ENCODE results near the gene GABRG3. TPM values are rescaled to one million over a fixed set of nuclear protein-coding genes. Genes with fewer than 3 reads are reported as not detected.

The GABRG3 gene
- total RNA-seq, 1 experiment from 2014 or later: 0.15 TPM

DNA sequence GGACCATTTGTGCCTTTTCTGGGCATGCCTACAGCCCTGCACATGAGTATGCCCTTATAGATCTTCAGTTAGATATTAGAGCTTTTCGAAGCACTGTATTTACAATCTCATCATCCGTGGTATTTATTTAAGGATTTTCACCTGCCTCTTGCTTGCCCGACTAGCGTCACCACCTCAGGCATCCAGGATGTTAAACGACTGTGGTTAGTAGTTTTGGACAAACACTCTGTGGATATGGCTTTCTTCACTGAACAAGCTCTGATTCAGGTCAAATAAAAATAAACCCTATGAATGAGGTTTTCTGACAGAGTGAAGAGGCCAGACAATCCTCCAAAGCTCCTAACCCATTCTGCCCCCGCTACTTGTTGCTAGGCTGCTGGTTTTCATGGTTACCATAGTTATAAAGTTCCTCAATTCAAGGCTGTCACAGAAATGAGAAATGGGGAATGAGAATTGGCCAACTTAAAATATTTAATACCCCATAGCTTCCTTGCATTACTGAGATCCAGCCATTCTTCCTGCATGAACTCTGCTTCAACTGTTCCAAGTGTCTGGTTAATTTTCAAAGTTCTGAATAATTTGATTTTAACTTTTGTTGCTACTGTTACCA is 440.1 kb downstream of the GABRG3 start:
- Histone ChIP-seq H2BK5ac (ENCODE audit: insufficient read length, low read length) (no peak overlapping the region), H3K14ac (ENCODE audit: insufficient read depth, low read length) (no peak overlapping the region), H3K23me2 (ENCODE audit: insufficient read length, low read depth, low read length, poor library complexity, severe bottlenecking) (no peaks in the 10 kb centered on the region), H3K27ac (ENCODE audit: insufficient read length, low read depth, low read length) (no peak overlapping the region), H2BK15ac (ENCODE audit: low read depth, low read length) (no peak overlapping the region), H3K4me1 (ENCODE audit: insufficient read depth, low read length) (peaks cover 2% of the 10 kb centered on the region; the same call in 1 of the 2 replicates), H4K5ac (ENCODE audit: insufficient read length, low read depth, low read length) (no peak overlapping the region), H3K79me2 (ENCODE audit: insufficient read depth, low read length) (0 out of 2 replicates have a peak, but pooled peaks cover 1% of the 10 kb centered on the region), H3K27me3 (ENCODE audit: insufficient read depth, low read length) (no peaks in the 10 kb centered on the region), H2AFZ (ENCODE audit: low read length) (no peak overlapping the region), H2AK5ac (ENCODE audit: insufficient read length, low read length) (no peak overlapping the region), H3T11ph (ENCODE audit: low read length) (no peak overlapping the region), H3K4ac (ENCODE audit: low read depth, low read length) (no peak overlapping the region), H4K91ac (ENCODE audit: insufficient read length, low read depth, low read length) (no peak overlapping the region), H3K18ac (ENCODE audit: insufficient read length, low read depth, low read length) (no peak overlapping the region), H3K23ac (ENCODE audit: insufficient read length, low read depth, low read length) (no peak overlapping the region), H4K20me1 (ENCODE audit: control insufficient read depth, insufficient read depth, insufficient read length) (no peaks in the 10 kb centered on the region), H3K4me2 (ENCODE audit: insufficient read depth, insufficient read length, low read length) (no peak overlapping the region), H2BK12ac (ENCODE audit: insufficient read length, low read depth, low read length) (no peak overlapping the region), H3K9ac (ENCODE audit: extremely low read depth, insufficient read length, low read length) (no peak overlapping the region), H4K8ac (replicated peaks; ENCODE audit: insufficient read length, low read depth, low read length) (no peak overlapping the region), H3K9me3 (ENCODE audit: control insufficient read depth, low read depth, low read length) (no peaks in the 10 kb centered on the region), H3K56ac (ENCODE audit: insufficient read length, low read depth, low read length) (no peak overlapping the region), H2BK20ac (ENCODE audit: low read depth, low read length, poor library complexity, severe bottlenecking) (no peak overlapping the region), H3K79me1 (ENCODE audit: insufficient read depth, low read depth, low read length, poor library complexity, severe bottlenecking) (no peaks in the 10 kb centered on the region), H2BK120ac (ENCODE audit: low read depth, low read length, poor library complexity, severe bottlenecking) (no peak overlapping the region)
- no peaks in the 10 kb centered on the region for H3K36me3 Mint-ChIP-seq (ENCODE audit: insufficient read depth in 1 of 3, low read depth in 3 of 3)
- no peak overlapping the region for H3K27ac Mint-ChIP-seq
- no peaks in the 10 kb centered on the region; a peak in 1 of 5 replicates for H3K9me3 Mint-ChIP-seq
- TF ChIP-seq, protein P1, sequence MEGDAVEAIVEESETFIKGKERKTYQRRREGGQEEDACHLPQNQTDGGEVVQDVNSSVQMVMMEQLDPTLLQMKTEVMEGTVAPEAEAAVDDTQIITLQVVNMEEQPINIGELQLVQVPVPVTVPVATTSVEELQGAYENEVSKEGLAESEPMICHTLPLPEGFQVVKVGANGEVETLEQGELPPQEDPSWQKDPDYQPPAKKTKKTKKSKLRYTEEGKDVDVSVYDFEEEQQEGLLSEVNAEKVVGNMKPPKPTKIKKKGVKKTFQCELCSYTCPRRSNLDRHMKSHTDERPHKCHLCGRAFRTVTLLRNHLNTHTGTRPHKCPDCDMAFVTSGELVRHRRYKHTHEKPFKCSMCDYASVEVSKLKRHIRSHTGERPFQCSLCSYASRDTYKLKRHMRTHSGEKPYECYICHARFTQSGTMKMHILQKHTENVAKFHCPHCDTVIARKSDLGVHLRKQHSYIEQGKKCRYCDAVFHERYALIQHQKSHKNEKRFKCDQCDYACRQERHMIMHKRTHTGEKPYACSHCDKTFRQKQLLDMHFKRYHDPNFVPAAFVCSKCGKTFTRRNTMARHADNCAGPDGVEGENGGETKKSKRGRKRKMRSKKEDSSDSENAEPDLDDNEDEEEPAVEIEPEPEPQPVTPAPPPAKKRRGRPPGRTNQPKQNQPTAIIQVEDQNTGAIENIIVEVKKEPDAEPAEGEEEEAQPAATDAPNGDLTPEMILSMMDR (conservative IDR thresholded peaks at IDR 0.05): no peak
- H3K4me3 Mint-ChIP-seq: no peak overlapping the region
- peaks cover 32 to 34% of the 10 kb centered on the region in 2 experiments for H3K4me1 Mint-ChIP-seq
- no peak for DNase-seq
- no CpG with 5 or more reads among the region's 6 CpGs for WGBS (ENCODE audit: extremely low coverage, insufficient read length, low lambda C conversion rate)
- H3K27me3 Mint-ChIP-seq (ENCODE audit: low read depth): peaks cover 17% of the 10 kb centered on the region
